ENCODE measurements around the gene CTNNBL1.
A peak's percentile ranks its signal among the peaks of the same experiment; 100 is the strongest.

The CTNNBL1 gene

GRCh38 chr20:37880726-37881591 lies 187.1 kb downstream of the CTNNBL1 start:
- Histone ChIP-seq H3K4me3 (ENCODE audit: low read depth, low read length) (no peak overlapping the region), H3K36me3 (no peaks in the 10 kb centered on the region), H3K27me3 (ENCODE audit: insufficient read depth, low read depth, severe bottlenecking) (no peaks in the 10 kb centered on the region), H3K9me3 (ENCODE audit: severe bottlenecking) (no peaks in the 10 kb centered on the region), H3K27ac (peak overlapping the region; percentile 60)
- DNase-seq: peak; percentile 99
- no peak for TF ChIP-seq CTCF (IDR thresholded peaks at IDR 0.05; ENCODE audit: low read depth, low read length)

- Histone ChIP-seq H3K27ac (peak overlapping the region; percentile 60), H3K27me3 (ENCODE audit: insufficient read depth, low read depth, severe bottlenecking) (no peaks in the 10 kb centered on the region), H3K4me3 (ENCODE audit: low read depth, low read length) (no peak overlapping the region), H3K9me3 (ENCODE audit: severe bottlenecking) (no peaks in the 10 kb centered on the region), H3K36me3 (no peaks in the 10 kb centered on the region)
- DNase-seq: no peak
- no peak for TF ChIP-seq CTCF (IDR thresholded peaks at IDR 0.05; ENCODE audit: low read depth, low read length)
Observed at GRCh38 chr20:37881601-37882343, 187.9 kb downstream of the CTNNBL1 start.

- Histone ChIP-seq H3K4me3 (ENCODE audit: low read depth, low read length) (no peak overlapping the region), H3K9me3 (ENCODE audit: severe bottlenecking) (no peaks in the 10 kb centered on the region), H3K27me3 (ENCODE audit: insufficient read depth, low read depth, severe bottlenecking) (no peaks in the 10 kb centered on the region), H3K27ac (peak overlapping the region; percentile 21; the same call in 1 of the 2 replicates), H3K36me3 (no peaks in the 10 kb centered on the region)
- TF ChIP-seq CTCF (IDR thresholded peaks at IDR 0.05; ENCODE audit: low read depth, low read length): no peak
- peak; percentile 28 for DNase-seq
Observed at GRCh38 chr20:37882961-37883712, 189.3 kb downstream of the CTNNBL1 start.

- Histone ChIP-seq H3K4me3 (ENCODE audit: low read depth, low read length) (no peak overlapping the region), H3K9me3 (ENCODE audit: severe bottlenecking) (no peaks in the 10 kb centered on the region), H3K27ac (no peak overlapping the region), H3K27me3 (ENCODE audit: insufficient read depth, low read depth, severe bottlenecking) (no peaks in the 10 kb centered on the region), H3K36me3 (no peaks in the 10 kb centered on the region)
- TF ChIP-seq CTCF (IDR thresholded peaks at IDR 0.05; ENCODE audit: low read depth, low read length): no peak
- DNase-seq: no peak
Observed at GRCh38 chr20:37885042-37885441, 191.2 kb downstream of the CTNNBL1 start.

GRCh38 chr20:37885593-37886503 lies 192.0 kb downstream of the CTNNBL1 start:
- DNase-seq: no peak
- TF ChIP-seq CTCF (IDR thresholded peaks at IDR 0.05; ENCODE audit: low read depth, low read length): no peak
- no peaks in the 10 kb centered on the region for H3K36me3 ChIP-seq
- no peaks in the 10 kb centered on the region for H3K9me3 ChIP-seq (ENCODE audit: severe bottlenecking)
- H3K27me3 ChIP-seq (ENCODE audit: insufficient read depth, low read depth, severe bottlenecking): no peaks in the 10 kb centered on the region
- no peak overlapping the region for H3K4me3 ChIP-seq (ENCODE audit: low read depth, low read length)
- H3K27ac ChIP-seq: no peak overlapping the region

All from WERI-Rb-1 (cell line).